Tongue (tissue), 2 donors: ENCODE results near the gene SOX6. TPM values are rescaled to one million over a fixed set of nuclear protein-coding genes. Genes with fewer than 3 reads are reported as not detected.
"Not testable (repeated sequence)": the region's sequence is repeated elsewhere in the genome, so short reads cannot be mapped to it uniquely, and the experiment has no call there.

Experiments used
- DNase-seq: peaks from one replicate; pipeline ENCODE4 v3.0.0-alpha.2; 2015
- total RNA-seq: library from RNA; depleted of rRNA; stranded (reverse); fragments of >200 nt; gene quantifications from one replicate; pipeline ENCODE4 v1.2.3, GENCODE V29; 2014

The SOX6 gene
- total RNA-seq, 1 donor from 2014 or later: 45.0 TPM

- DNase-seq: no peak
Measured at GRCh38 chr11:15929371-15929901, 426.9 kb downstream of the SOX6 start.

DNA sequence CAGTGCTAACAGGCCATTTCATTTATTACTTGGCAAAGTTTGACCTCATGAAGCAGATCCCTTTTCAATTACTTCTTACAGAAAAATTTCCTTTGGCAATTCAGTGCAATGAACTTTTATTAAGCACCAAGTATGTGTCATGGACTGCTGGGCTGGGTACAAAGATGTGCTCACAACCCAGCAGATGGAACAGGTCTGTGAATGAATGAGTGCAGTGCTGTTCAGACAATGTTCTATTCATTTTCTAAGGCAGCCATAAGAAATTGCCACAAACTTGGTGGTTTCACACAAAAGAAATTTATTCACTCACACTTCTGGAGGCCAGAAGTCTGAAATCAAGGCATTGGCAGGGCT lies 428.5 kb downstream of the SOX6 start:
- DNase-seq: no peak

- DNase-seq: no peak
Measured at GRCh38 chr11:15927196-15927863, 429.0 kb downstream of the SOX6 start.

- DNase-seq: no peak
Measured at GRCh38 chr11:15926071-15926470, 430.3 kb downstream of the SOX6 start.

- DNase-seq: no peak
Measured at GRCh38 chr11:15923183-15923582, 433.2 kb downstream of the SOX6 start.

- not testable (repeated sequence) for DNase-seq
Measured at GRCh38 chr11:15922745-15923144, 433.6 kb downstream of the SOX6 start.

DNA sequence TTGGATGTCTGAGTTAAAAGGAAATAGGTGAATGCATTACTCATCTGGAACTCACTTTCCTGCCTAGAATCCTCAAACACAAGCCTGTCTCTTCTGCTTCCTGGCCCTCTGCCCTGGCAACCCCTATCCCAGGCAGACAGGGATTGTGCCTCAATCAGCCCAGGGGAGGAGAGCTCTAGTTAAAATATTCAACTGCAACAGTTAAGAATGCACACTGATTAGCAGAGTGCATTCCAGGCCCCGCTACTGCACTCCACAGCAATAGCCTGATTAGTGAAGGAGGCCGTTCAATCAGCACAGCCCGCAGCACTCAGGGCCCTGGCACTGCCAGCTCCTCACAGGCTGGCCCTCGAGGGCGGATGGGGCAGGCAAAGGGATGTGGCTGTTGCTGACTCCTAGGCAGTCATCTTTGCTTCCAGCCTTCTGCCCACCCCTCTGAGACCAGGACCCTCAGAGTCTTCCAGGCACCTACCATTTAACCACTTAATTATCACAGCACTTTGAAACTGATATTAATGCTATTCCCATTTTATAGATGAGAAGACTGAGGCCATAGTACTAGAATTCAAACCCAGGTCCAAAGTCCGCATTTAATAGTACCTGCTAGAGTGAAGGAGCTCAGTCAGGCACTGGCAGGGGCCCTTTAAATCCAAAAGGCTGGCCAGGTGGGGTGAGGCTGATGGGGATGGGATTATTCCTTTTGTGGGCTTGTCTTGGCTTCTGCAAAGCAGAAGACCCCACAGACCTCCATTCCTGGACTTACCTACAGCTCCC lies 435.3 kb downstream of the SOX6 start:
- DNase-seq: no peak

DNA sequence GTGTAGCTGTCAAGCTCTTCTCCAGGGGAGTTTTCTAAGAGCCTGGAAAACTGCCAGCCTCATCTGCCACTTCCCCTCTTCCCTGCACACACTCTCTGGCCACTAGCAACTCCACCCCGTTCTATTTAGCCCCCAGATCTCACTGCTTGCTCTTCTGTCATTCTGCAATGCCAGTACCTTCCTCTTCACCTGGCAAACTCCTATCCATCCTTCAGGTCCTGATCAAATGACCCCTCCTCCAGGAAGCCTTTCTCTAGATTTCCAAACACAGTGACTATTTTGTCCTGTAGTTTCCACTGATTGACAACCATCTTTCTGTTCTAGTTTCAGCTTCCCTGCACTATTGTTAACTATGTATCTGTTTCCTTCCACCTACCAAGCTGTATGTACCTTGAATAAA lies 437.7 kb downstream of the SOX6 start:
- no peak for DNase-seq

GRCh38 chr11:15918212-15918611 lies 438.1 kb downstream of the SOX6 start:
- DNase-seq: peak; percentile 13
